H1 (cell line): ENCODE results near the gene ARHGAP4.

Experiments used
- CTCF ChIP-seq, 3 experiments: IDR thresholded peaks; 1 replicate in 2 of 3; 2 replicates in 1 of 3; pipeline versions ENCODE4 v1.5.1 to v1.6.1; 2011; ENCODE audit warnings: low read length in 3 of 3, mild to moderate bottlenecking in 3 of 3, inconsistent platforms in 2 of 3, low read depth in 1 of 3, moderate library complexity in 1 of 3; ENCODE audit not compliant: insufficient read depth in 1 of 3; ENCODE audit errors: control extremely low read depth in 1 of 3
- MAFK ChIP-seq: IDR thresholded peaks from 2 replicates; pipeline ENCODE4 v1.6.1; 2012; ENCODE audit warnings: low read depth, mild to moderate bottlenecking, improper control_type of control experiment, low read length
- POLR2AphosphoS5 ChIP-seq: IDR thresholded peaks from 2 replicates; pipeline ENCODE4 v1.6.1; 2011; ENCODE audit warnings: low read depth, low read length
- SIN3A ChIP-seq, 2 experiments: IDR thresholded peaks in 1 of 2; conservative IDR thresholded peaks in 1 of 2; 2 replicates each; pipeline ENCODE4 v1.6.1; 2011 to 2012; ENCODE audit warnings: low read length in 2 of 2, improper control_type of control experiment in 1 of 2, low read depth in 1 of 2, mild to moderate bottlenecking in 1 of 2

GRCh38 chrX:153885208-153885787, 40.8 kb downstream of the ARHGAP4 start:
- TF ChIP-seq CTCF (IDR thresholded peaks at IDR 0.05; ENCODE audit: control extremely low read depth in 1 of 3, insufficient read depth in 1 of 3, low read depth in 1 of 3, low read length in 3 of 3) (no peak), POLR2AphosphoS5 (no peak), SIN3A (conservative IDR thresholded peaks at IDR 0.05 in 1 of 2, IDR thresholded peaks at IDR 0.05 in 1 of 2; ENCODE audit: low read depth in 1 of 2, low read length in 2 of 2) (no peak), MAFK (no peak)
